NCI-H1417 (cell line): ENCODE results near the gene SAMD14.

Experiments
- DNase-seq, 3 experiments: peaks; one replicate each; lab custom pipeline; 2025; lab: John Stamatoyannopoulos, UW

The SAMD14 gene

GRCh38 chr17:50112694-50113093 lies 17.3 kb downstream of the SAMD14 start:
- no peak for DNase-seq

- no peak for DNase-seq
Observed at GRCh38 chr17:50111673-50112655, 18.0 kb downstream of the SAMD14 start.

- no peak for DNase-seq
Observed at GRCh38 chr17:50110591-50111349, 19.2 kb downstream of the SAMD14 start.

GRCh38 chr17:50109785-50110184 lies 20.2 kb downstream of the SAMD14 start:
- no peak for DNase-seq

- DNase-seq, result no peak
Observed at GRCh38 chr17:50109207-50109606, 20.8 kb downstream of the SAMD14 start.

- DNase-seq, result no peak
Observed at GRCh38 chr17:50108556-50108955, 21.4 kb downstream of the SAMD14 start.

GRCh38 chr17:50107790-50108414 lies 22.1 kb downstream of the SAMD14 start:
- DNase-seq, result no peak

- no peak for DNase-seq
Observed at GRCh38 chr17:50106393-50107131, 23.4 kb downstream of the SAMD14 start.

- no peak for DNase-seq
Observed at GRCh38 chr17:50105811-50106210, 24.1 kb downstream of the SAMD14 start.

- DNase-seq, result no peak
Observed at GRCh38 chr17:50103941-50104340, 26.0 kb downstream of the SAMD14 start.

GRCh38 chr17:50103252-50103651 lies 26.7 kb downstream of the SAMD14 start:
- DNase-seq, result no peak

- DNase-seq, result no peak
Observed at GRCh38 chr17:50102164-50102991, 27.6 kb downstream of the SAMD14 start.

GRCh38 chr17:50101346-50102163 lies 28.4 kb downstream of the SAMD14 start:
- no peak for DNase-seq

GRCh38 chr17:50100921-50101345 lies 29.0 kb downstream of the SAMD14 start:
- peak in 1 of 3 experiments; percentile 36 for DNase-seq

GRCh38 chr17:50100480-50100883 lies 29.5 kb downstream of the SAMD14 start:
- peak in 1 of 3 experiments; percentile 11 for DNase-seq

- no peak for DNase-seq
Observed at GRCh38 chr17:50099003-50099402, 31.0 kb downstream of the SAMD14 start.

GRCh38 chr17:50098583-50098982 lies 31.4 kb downstream of the SAMD14 start:
- no peak for DNase-seq

GRCh38 chr17:50097926-50098325 lies 32.0 kb downstream of the SAMD14 start:
- DNase-seq, result no peak

GRCh38 chr17:50097455-50097854 lies 32.5 kb downstream of the SAMD14 start:
- DNase-seq, result no peak

- no peak for DNase-seq
Observed at GRCh38 chr17:50096758-50097157, 33.2 kb downstream of the SAMD14 start.
